HEK293 (cell line): Measurements from ENCODE around the gene P2RY11.

Experiments used
- GLIS1 ChIP-seq: fragments of 450-650 bp; formaldehyde crosslinking; IDR thresholded peaks from 2 replicates; pipeline ENCODE4 v1.5.1; 2016; ENCODE audit warnings: missing biosample characterization, missing genetic modification characterization
- GLIS2 ChIP-seq: fragments of 450-650 bp; formaldehyde crosslinking; IDR thresholded peaks from 2 replicates; pipeline ENCODE4 v1.5.1; 2016; ENCODE audit warnings: missing biosample characterization, missing genetic modification characterization
- KLF16 ChIP-seq: fragments of 450-650 bp; formaldehyde crosslinking; IDR thresholded peaks from 2 replicates; pipeline ENCODE4 v1.5.1; 2017; ENCODE audit warnings: missing biosample characterization, missing genetic modification characterization
- YY1 ChIP-seq: fragments of 450-650 bp; formaldehyde crosslinking; IDR thresholded peaks from 2 replicates; pipeline ENCODE4 v1.5.1; 2018; ENCODE audit warnings: missing biosample characterization, missing genetic modification characterization
- ZFP3 ChIP-seq: fragments of 450-650 bp; formaldehyde crosslinking; IDR thresholded peaks from 2 replicates; pipeline ENCODE4 v1.5.1; 2016; ENCODE audit warnings: low read depth, missing biosample characterization, missing genetic modification characterization
- ZNF10 ChIP-seq: fragments of 450-650 bp; formaldehyde crosslinking; IDR thresholded peaks from 2 replicates; pipeline ENCODE4 v1.5.1; 2017; ENCODE audit warnings: missing biosample characterization, missing genetic modification characterization
- ZNF16 ChIP-seq: fragments of 450-650 bp; formaldehyde crosslinking; IDR thresholded peaks from 2 replicates; pipeline ENCODE4 v1.5.1; 2016; ENCODE audit warnings: low read depth, missing biosample characterization, missing genetic modification characterization
- ZNF416 ChIP-seq: fragments of 450-650 bp; formaldehyde crosslinking; IDR thresholded peaks from 2 replicates; pipeline ENCODE4 v1.5.1; 2016; ENCODE audit warnings: missing biosample characterization, missing genetic modification characterization
- ZNF626 ChIP-seq: fragments of 450-650 bp; sonication (Bioruptor Pico); formaldehyde crosslinking; IDR thresholded peaks from 2 replicates; pipeline ENCODE4 v1.5.1; 2018; ENCODE audit warnings: missing biosample characterization, missing genetic modification characterization, inconsistent platforms
- ZSCAN30 ChIP-seq: fragments of 450-650 bp; IDR thresholded peaks from 2 replicates; pipeline ENCODE4 v1.5.1; 2018; ENCODE audit warnings: missing biosample characterization, mild to moderate bottlenecking, missing genetic modification characterization, moderate library complexity
- TF ChIP-seq, protein P1 (sequence below): fragments of 450-650 bp; formaldehyde crosslinking; IDR thresholded peaks from 2 replicates; pipeline ENCODE4 v1.5.1; 2016; ENCODE audit warnings: missing biosample characterization, missing genetic modification characterization
- TF ChIP-seq, protein P2 (sequence below): fragments of 450-650 bp; formaldehyde crosslinking; IDR thresholded peaks from 2 replicates; pipeline ENCODE4 v1.5.1; 2016; ENCODE audit warnings: missing biosample characterization, missing genetic modification characterization, low read depth

DNA sequence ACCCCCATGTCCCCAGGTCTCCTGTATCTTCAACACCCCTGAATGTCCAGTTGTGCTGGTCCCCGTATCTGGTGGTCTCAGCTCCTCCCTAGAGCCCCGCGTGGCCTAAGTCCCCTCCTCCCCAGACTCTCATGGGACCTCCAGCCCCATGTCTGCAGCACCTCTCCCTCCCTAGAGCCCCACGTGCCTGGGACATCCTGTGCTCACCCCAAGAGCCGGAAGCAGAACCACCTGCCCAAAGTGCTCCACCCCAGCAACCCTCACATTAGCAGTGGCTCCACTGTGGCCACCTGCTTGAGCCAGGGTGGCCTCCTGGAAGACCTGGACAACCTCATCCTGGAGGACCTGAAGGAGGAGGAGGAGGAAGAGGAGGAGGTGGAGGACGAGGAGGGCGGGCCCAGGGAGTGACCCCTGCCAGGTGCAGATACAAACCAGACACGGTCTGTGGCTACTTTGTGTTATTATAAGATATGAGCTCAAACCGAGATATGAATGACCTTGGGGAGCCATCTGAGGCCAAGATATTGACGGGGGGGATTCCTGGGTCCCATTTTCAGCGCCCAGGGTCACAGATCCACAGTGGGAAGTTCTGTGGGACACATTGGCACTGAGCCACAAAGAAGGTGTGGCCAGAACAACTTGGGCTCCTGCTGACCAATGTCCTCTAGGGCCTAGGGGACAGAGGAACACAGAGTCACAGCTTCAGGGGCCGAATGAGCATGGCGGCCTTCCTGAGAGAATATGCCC, 19.4 kb upstream of the P2RY11 start:
- TF ChIP-seq, protein P1, sequence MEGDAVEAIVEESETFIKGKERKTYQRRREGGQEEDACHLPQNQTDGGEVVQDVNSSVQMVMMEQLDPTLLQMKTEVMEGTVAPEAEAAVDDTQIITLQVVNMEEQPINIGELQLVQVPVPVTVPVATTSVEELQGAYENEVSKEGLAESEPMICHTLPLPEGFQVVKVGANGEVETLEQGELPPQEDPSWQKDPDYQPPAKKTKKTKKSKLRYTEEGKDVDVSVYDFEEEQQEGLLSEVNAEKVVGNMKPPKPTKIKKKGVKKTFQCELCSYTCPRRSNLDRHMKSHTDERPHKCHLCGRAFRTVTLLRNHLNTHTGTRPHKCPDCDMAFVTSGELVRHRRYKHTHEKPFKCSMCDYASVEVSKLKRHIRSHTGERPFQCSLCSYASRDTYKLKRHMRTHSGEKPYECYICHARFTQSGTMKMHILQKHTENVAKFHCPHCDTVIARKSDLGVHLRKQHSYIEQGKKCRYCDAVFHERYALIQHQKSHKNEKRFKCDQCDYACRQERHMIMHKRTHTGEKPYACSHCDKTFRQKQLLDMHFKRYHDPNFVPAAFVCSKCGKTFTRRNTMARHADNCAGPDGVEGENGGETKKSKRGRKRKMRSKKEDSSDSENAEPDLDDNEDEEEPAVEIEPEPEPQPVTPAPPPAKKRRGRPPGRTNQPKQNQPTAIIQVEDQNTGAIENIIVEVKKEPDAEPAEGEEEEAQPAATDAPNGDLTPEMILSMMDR (tag by site-specific recombination), result no peak
- no peak for TF ChIP-seq YY1
- no peak for TF ChIP-seq GLIS2
- TF ChIP-seq ZNF626 (tag by site-specific recombination), result no peak
- no peak for TF ChIP-seq ZFP3 (tag by site-specific recombination)
- TF ChIP-seq ZNF416 (tag by site-specific recombination), result no peak
- TF ChIP-seq ZNF16 (tag by site-specific recombination), result no peak
- no peak for TF ChIP-seq ZNF10 (tag by site-specific recombination)
- TF ChIP-seq, protein P2, sequence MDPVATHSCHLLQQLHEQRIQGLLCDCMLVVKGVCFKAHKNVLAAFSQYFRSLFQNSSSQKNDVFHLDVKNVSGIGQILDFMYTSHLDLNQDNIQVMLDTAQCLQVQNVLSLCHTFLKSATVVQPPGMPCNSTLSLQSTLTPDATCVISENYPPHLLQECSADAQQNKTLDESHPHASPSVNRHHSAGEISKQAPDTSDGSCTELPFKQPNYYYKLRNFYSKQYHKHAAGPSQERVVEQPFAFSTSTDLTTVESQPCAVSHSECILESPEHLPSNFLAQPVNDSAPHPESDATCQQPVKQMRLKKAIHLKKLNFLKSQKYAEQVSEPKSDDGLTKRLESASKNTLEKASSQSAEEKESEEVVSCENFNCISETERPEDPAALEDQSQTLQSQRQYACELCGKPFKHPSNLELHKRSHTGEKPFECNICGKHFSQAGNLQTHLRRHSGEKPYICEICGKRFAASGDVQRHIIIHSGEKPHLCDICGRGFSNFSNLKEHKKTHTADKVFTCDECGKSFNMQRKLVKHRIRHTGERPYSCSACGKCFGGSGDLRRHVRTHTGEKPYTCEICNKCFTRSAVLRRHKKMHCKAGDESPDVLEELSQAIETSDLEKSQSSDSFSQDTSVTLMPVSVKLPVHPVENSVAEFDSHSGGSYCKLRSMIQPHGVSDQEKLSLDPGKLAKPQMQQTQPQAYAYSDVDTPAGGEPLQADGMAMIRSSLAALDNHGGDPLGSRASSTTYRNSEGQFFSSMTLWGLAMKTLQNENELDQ (tag by site-specific recombination), result no peak
- no peak for TF ChIP-seq KLF16 (tag by site-specific recombination)
- no peak for TF ChIP-seq ZSCAN30 (tag by site-specific recombination)
- TF ChIP-seq GLIS1 (tag by site-specific recombination), result no peak
